ENCODE measurements around the gene ANP32E.

- TF ChIP-seq POLR2A (IDR thresholded peaks at IDR 0.05) (no peak), POLR2AphosphoS5 (IDR thresholded peaks at IDR 0.05) (no peak), EP300 (IDR thresholded peaks at IDR 0.05) (no peak)
- TF ChIP-seq, protein P1, sequence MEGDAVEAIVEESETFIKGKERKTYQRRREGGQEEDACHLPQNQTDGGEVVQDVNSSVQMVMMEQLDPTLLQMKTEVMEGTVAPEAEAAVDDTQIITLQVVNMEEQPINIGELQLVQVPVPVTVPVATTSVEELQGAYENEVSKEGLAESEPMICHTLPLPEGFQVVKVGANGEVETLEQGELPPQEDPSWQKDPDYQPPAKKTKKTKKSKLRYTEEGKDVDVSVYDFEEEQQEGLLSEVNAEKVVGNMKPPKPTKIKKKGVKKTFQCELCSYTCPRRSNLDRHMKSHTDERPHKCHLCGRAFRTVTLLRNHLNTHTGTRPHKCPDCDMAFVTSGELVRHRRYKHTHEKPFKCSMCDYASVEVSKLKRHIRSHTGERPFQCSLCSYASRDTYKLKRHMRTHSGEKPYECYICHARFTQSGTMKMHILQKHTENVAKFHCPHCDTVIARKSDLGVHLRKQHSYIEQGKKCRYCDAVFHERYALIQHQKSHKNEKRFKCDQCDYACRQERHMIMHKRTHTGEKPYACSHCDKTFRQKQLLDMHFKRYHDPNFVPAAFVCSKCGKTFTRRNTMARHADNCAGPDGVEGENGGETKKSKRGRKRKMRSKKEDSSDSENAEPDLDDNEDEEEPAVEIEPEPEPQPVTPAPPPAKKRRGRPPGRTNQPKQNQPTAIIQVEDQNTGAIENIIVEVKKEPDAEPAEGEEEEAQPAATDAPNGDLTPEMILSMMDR (IDR thresholded peaks at IDR 0.05) = no peak
Observed at GRCh38 chr1:150176593-150176992, 59.3 kb downstream of the ANP32E start.
